Loucy (cell line): ENCODE measurements around the gene NELFCD.

ENCODE experiments used
- EZH2phosphoT487 ChIP-seq: fragments of 200-600 bp; IDR thresholded peaks from 2 replicates; pipeline ENCODE4 v1.6.1; 2018; ENCODE audit warnings: antibody characterized with exemption, mild to moderate bottlenecking, moderate library complexity, borderline replicate concordance
- TF ChIP-seq, protein P1 (sequence below): fragments of 200-600 bp; sonication (generic); conservative IDR thresholded peaks from 2 replicates; pipeline ENCODE4 v1.5.1; 2014; ENCODE audit warnings: mild to moderate bottlenecking, antibody characterized with exemption, low read length

DNA sequence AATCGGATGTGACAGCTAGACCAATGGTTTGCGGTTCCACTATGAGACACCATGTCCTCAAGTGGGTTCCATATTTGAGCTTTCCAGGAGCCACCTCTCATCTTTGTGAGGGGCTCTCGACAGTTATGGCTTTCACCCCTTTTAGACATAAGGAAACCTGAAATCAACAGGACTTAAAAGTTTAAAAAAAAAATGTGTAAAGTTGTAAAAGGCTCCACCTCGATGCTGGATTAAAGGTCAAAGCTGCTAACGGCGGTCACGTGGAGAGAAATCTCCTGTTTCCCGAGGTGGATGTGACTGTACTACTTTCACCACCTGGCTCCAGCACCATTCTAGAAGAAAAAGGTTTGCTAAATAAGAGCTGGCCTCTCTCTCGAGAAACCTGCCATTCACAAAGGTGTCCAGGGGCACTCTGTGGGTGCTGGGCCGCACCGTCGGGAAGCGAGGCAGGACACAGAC, 50.5 kb downstream of the NELFCD start:
- TF ChIP-seq, protein P1, sequence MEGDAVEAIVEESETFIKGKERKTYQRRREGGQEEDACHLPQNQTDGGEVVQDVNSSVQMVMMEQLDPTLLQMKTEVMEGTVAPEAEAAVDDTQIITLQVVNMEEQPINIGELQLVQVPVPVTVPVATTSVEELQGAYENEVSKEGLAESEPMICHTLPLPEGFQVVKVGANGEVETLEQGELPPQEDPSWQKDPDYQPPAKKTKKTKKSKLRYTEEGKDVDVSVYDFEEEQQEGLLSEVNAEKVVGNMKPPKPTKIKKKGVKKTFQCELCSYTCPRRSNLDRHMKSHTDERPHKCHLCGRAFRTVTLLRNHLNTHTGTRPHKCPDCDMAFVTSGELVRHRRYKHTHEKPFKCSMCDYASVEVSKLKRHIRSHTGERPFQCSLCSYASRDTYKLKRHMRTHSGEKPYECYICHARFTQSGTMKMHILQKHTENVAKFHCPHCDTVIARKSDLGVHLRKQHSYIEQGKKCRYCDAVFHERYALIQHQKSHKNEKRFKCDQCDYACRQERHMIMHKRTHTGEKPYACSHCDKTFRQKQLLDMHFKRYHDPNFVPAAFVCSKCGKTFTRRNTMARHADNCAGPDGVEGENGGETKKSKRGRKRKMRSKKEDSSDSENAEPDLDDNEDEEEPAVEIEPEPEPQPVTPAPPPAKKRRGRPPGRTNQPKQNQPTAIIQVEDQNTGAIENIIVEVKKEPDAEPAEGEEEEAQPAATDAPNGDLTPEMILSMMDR, result no peak
- TF ChIP-seq EZH2phosphoT487, result no peak
